Upper lobe of left lung (tissue), 4 donors: ENCODE measurements around the gene TBC1D5.

ENCODE experiments used
- CTCF ChIP-seq, 6 experiments: fragments of 450-650 bp in 4 of 6; fragments of 200-600 bp in 2 of 6; sonication (generic) in 2 of 6; IDR thresholded peaks; one replicate each; pipeline ENCODE4 v1.5.1; 2016 to 2019; ENCODE audit warnings: antibody characterized with exemption in 6 of 6
- POLR2A ChIP-seq, 4 donors: fragments of 450-650 bp; IDR thresholded peaks; one replicate each; pipeline ENCODE4 v1.5.1; 2016 to 2017; ENCODE audit warnings: antibody characterized with exemption in 4 of 4, mild to moderate bottlenecking in 2 of 4
- POLR2AphosphoS5 ChIP-seq, 2 donors: sonication (generic); formaldehyde crosslinking; IDR thresholded peaks; one replicate each; pipeline ENCODE4 v1.5.1; 2017; ENCODE audit warnings: antibody characterized with exemption in 2 of 2

- no peak for TF ChIP-seq POLR2A (IDR thresholded peaks at IDR 0.05)
- no peak for TF ChIP-seq POLR2AphosphoS5 (IDR thresholded peaks at IDR 0.05)
- no peak for TF ChIP-seq CTCF (IDR thresholded peaks at IDR 0.05)
Observed at GRCh38 chr3:17583530-17583929, 158.9 kb downstream of the TBC1D5 start.
